Measurements from ENCODE around the gene GPR78.

GPR78 gene

DNA sequence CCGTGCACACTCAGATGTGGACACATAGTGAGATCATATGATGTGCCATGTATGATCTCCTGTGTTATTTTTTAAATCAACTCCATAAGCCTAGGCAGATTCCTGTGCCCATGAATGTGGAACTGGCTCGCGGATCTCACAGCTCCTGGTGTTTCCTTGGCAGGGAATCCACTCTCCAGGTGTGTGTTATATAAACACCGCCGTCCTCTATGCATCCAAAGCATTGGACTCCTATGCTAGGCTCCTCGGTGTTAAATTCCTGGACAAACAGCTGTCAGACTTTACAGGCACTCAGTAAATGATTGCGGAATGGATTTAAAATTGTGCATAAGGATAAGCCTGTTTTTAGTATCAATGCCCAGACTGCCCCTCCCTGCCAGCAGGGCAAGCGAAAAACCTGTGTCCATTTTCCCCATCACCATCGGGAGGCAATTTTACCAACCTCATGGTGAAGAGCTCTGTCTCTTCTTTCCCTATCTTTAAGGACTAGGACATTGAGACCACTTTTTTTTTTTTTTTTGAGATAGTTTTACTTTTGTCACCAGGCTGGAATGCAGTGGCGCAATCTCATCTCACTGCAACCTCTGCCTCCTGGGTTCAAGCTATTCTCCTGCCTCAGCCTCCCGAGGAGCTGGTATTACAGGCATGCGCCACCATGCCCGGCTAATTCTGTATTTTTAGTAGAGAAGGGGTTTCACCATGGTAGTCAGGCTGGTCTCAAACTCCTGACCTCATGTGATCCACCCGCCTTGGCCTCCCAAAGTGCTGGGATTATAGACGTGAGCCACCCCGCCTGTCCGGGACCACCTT, 23.6 kb upstream of the GPR78 start:
- H3K9me3 ChIP-seq (replicated peaks; ENCODE audit: insufficient read depth, low read length), result no peaks in the 10 kb centered on the region
- H4K20me1 ChIP-seq (ENCODE audit: insufficient read depth, low read length), result no peaks in the 10 kb centered on the region
- H3K27ac ChIP-seq (ENCODE audit: low read length), result no peak overlapping the region
- H3K4me2 ChIP-seq (ENCODE audit: low read depth, low read length), result no peak overlapping the region
- no peak overlapping the region for H3K9ac ChIP-seq (ENCODE audit: low read length)
- no peaks in the 10 kb centered on the region for H3K9me2 ChIP-seq (replicated peaks; ENCODE audit: insufficient read depth, low read length)
- H3K36me3 ChIP-seq (replicated peaks; ENCODE audit: insufficient read depth, low read length), result no peaks in the 10 kb centered on the region
- DNase-seq, result no peak
- H3K4me3 ChIP-seq (ENCODE audit: low read length), result no peak overlapping the region
- H3K79me2 ChIP-seq (ENCODE audit: low read length), result no peaks in the 10 kb centered on the region
- H3K4me1 ChIP-seq (ENCODE audit: low read length), result peaks cover 21% of the 10 kb centered on the region
- H3F3A ChIP-seq (ENCODE audit: insufficient read depth, low read length), result no peaks in the 10 kb centered on the region
- H3K27me3 ChIP-seq (replicated peaks; ENCODE audit: insufficient read depth, low read length), result peaks cover 15% of the 10 kb centered on the region; the same call in 1 of the 2 replicates
- no peak overlapping the region for H2AFZ ChIP-seq (ENCODE audit: low read length)
- no peak for TF ChIP-seq EZH2phosphoT487 (IDR thresholded peaks at IDR 0.05; ENCODE audit: low read length)
- no peak for TF ChIP-seq EZH2 (optimal IDR thresholded peaks at IDR 0.05; ENCODE audit: low read depth, low read length)
- TF ChIP-seq, protein P1, sequence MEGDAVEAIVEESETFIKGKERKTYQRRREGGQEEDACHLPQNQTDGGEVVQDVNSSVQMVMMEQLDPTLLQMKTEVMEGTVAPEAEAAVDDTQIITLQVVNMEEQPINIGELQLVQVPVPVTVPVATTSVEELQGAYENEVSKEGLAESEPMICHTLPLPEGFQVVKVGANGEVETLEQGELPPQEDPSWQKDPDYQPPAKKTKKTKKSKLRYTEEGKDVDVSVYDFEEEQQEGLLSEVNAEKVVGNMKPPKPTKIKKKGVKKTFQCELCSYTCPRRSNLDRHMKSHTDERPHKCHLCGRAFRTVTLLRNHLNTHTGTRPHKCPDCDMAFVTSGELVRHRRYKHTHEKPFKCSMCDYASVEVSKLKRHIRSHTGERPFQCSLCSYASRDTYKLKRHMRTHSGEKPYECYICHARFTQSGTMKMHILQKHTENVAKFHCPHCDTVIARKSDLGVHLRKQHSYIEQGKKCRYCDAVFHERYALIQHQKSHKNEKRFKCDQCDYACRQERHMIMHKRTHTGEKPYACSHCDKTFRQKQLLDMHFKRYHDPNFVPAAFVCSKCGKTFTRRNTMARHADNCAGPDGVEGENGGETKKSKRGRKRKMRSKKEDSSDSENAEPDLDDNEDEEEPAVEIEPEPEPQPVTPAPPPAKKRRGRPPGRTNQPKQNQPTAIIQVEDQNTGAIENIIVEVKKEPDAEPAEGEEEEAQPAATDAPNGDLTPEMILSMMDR (IDR thresholded peaks at IDR 0.05; ENCODE audit: low read length), result no peak

DNA sequence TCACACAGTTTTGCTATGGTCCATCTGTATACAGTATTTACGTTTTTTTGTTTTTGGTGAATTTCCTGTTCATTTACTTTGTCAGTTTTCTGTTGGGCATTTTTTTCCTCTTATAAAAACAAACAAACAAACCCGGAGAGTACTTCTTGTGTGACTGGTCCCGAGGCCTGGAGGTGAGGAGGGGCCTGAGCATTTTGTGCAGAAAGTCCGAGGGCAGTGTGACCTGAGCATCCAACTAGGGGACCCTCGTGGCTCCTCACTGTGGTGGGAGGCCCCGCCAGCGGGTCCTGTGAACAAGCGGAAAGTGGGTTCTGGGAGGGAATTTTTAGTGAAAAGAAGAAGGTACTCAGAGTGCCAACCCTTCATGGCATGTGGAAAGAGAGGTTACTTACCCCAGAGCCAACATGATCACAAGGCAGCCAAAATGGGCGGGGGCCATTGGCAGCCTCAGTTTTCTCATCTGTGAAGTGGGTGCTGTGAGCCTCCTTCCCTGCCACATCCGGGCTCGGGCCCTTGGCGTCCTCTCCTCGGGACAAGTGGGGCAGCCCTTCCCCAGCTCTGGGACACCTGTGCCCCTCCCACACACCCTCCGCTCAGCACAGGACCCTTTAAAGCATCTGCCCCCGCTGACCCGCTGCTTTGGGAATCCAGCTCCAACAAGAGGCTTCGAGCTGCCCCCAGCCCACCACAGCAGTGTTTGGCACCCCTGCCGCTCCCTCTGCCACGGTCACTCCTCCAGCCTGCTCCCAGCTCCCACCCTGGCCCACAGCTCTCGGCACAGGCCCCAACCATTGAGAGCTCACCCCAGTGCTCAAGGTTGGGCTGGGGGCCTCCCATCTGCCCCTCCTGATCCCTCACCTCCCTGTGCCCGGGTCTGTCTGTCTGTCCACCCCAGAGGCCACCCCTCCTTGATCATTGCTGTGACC, 22.8 kb upstream of the GPR78 start:
- Histone ChIP-seq H3K4me1 (ENCODE audit: low read length) (peaks cover 29% of the 10 kb centered on the region), H3K9ac (ENCODE audit: low read length) (no peak overlapping the region), H3F3A (ENCODE audit: insufficient read depth, low read length) (no peaks in the 10 kb centered on the region), H3K4me3 (ENCODE audit: low read length) (no peak overlapping the region), H3K9me2 (replicated peaks; ENCODE audit: insufficient read depth, low read length) (no peaks in the 10 kb centered on the region), H3K79me2 (ENCODE audit: low read length) (no peaks in the 10 kb centered on the region), H3K9me3 (replicated peaks; ENCODE audit: insufficient read depth, low read length) (no peaks in the 10 kb centered on the region), H3K27me3 (replicated peaks; ENCODE audit: insufficient read depth, low read length) (0 out of 2 replicates have a peak, but pooled peaks cover 7% of the 10 kb centered on the region), H3K27ac (ENCODE audit: low read length) (no peak overlapping the region), H3K4me2 (ENCODE audit: low read depth, low read length) (no peak overlapping the region), H2AFZ (ENCODE audit: low read length) (no peak overlapping the region), H3K36me3 (replicated peaks; ENCODE audit: insufficient read depth, low read length) (no peaks in the 10 kb centered on the region), H4K20me1 (ENCODE audit: insufficient read depth, low read length) (no peaks in the 10 kb centered on the region)
- DNase-seq, result no peak
- TF ChIP-seq EZH2 (optimal IDR thresholded peaks at IDR 0.05; ENCODE audit: low read depth, low read length) (no peak), EZH2phosphoT487 (IDR thresholded peaks at IDR 0.05; ENCODE audit: low read length) (no peak)
- TF ChIP-seq, protein P1 (IDR thresholded peaks at IDR 0.05; ENCODE audit: low read length), result no peak

DNA sequence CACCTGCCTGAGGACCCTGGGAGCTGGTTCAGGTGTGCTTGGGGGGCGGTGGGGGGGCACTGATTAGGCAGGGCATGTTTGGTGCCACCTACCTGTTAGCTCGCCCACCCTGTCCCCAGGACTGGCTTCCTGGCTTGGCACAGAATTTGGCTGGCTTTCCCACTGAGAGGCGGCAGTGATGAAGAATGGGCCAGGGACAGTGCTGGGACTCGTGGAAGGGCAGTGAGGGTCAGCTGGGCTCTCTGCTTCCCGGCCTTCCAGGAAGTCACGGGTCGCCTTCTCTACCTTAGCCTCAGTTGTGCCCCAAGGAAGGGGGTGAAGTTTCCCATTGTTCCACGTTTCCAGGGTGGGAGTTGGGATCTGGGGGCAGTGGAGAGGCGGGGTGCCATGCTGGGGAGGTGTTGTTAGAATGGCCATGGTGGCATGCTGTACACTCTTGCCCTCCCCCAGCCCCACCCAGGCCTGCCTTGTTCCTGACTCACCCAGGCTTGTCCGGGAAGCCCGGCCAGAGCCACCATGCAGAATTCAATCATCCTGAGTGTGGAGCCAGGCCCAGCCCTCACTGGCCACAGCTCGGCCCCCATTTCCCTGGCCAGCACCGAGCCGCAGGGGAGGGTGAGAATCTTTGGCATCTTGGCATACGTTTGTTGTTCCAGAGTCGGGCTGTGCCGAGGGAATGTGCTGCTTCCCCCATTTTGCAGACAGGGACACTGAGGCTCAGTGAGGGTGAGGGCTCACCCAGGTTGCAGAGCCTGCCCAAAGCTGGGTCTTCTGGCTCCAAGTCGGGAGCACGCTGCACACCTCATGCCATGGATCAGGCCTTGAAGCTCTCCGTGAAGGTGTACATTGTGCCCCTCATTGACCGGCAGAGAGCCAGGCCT, 21.9 kb upstream of the GPR78 start:
- H3K9me3 ChIP-seq (replicated peaks; ENCODE audit: insufficient read depth, low read length), result no peaks in the 10 kb centered on the region
- H3F3A ChIP-seq (ENCODE audit: insufficient read depth, low read length), result no peaks in the 10 kb centered on the region

More for the DNA sequence above, 21.9 kb upstream of the GPR78 start:
- no peak overlapping the region for H3K4me3 ChIP-seq (ENCODE audit: low read length)
- no peak overlapping the region for H2AFZ ChIP-seq (ENCODE audit: low read length)
- peaks cover 38% of the 10 kb centered on the region for H3K4me1 ChIP-seq (ENCODE audit: low read length)
- no peak for DNase-seq
- H3K4me2 ChIP-seq (ENCODE audit: low read depth, low read length), result no peak overlapping the region
- no peak overlapping the region for H3K9ac ChIP-seq (ENCODE audit: low read length)
- H3K27me3 ChIP-seq (replicated peaks; ENCODE audit: insufficient read depth, low read length), result no peaks in the 10 kb centered on the region
- no peaks in the 10 kb centered on the region for H3K79me2 ChIP-seq (ENCODE audit: low read length)
- no peaks in the 10 kb centered on the region for H4K20me1 ChIP-seq (ENCODE audit: insufficient read depth, low read length)
- no peaks in the 10 kb centered on the region for H3K36me3 ChIP-seq (replicated peaks; ENCODE audit: insufficient read depth, low read length)
- no peaks in the 10 kb centered on the region for H3K9me2 ChIP-seq (replicated peaks; ENCODE audit: insufficient read depth, low read length)
- TF ChIP-seq EZH2 (optimal IDR thresholded peaks at IDR 0.05; ENCODE audit: low read depth, low read length), result no peak
- H3K27ac ChIP-seq (ENCODE audit: low read length), result no peak overlapping the region

Measured in MM.1S (cell line).